GM18520 (cell line): ENCODE results near the gene PPP1R7.

Experiments
- ATAC-seq: cut with Tn5 transposase; IDR thresholded peaks from one replicate; pipeline ENCODE4 v1.9.1; 2021; ENCODE audit not compliant: unreplicated experiment

Gene PPP1R7

DNA sequence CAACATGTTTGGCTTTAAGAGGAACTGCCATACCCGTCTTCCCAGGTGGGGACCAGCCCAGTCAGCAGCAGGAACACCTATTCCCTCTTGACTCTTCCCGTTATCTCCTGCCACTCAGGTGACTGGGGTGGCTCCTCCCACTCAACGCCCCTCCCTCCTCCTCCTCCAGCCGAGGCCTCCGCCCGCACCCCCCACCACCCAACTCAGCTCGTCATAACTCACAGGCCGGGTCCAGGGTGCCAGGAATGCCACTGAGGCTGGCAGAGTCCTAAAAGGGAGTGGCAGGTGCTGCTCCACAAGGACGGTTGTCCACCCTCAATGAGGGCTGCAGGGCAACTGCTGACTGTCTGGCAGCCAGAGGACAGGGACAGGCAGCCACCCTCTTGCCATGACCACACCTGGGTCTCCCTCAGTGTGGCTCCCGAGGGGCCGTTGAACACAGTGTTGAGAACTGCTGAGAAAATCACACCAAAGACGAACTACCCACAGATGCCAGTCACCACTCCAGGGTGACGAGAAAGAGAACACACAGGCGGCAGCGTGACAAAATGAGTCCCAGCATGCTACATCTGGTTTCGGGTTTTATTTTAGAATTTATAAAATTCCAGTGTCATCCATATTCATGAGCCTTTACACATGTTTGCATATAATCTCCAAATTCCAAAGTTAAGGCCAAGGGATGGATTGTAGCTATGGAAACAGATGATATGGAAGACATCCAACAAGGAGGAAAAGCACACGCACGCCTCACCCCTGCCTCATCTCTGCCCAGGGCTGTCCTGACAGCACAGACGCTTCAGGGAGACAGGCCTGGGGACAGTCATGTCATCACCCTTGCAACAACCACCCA, 76.7 kb downstream of the PPP1R7 start:
- ATAC-seq = no peak

DNA sequence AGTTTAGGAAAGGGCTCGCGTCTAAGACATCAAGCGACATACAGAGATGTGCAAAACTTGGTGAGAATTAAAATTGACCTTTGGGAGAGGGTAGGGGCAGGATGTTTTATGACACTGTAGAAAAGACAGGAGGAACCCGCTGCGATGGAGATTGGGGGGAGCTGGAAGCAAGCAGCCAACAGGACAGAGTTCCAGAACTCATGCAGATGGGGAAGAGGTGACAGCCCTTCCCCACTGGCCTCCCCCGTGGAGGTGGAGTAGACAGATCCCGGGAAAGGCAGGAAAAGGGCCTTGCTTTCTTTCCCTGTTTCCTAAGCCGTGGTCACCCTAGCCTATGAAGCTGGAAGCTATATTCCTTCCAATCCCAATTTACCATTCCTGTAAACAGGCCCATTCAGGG, 77.3 kb downstream of the PPP1R7 start:
- no peak for ATAC-seq

DNA sequence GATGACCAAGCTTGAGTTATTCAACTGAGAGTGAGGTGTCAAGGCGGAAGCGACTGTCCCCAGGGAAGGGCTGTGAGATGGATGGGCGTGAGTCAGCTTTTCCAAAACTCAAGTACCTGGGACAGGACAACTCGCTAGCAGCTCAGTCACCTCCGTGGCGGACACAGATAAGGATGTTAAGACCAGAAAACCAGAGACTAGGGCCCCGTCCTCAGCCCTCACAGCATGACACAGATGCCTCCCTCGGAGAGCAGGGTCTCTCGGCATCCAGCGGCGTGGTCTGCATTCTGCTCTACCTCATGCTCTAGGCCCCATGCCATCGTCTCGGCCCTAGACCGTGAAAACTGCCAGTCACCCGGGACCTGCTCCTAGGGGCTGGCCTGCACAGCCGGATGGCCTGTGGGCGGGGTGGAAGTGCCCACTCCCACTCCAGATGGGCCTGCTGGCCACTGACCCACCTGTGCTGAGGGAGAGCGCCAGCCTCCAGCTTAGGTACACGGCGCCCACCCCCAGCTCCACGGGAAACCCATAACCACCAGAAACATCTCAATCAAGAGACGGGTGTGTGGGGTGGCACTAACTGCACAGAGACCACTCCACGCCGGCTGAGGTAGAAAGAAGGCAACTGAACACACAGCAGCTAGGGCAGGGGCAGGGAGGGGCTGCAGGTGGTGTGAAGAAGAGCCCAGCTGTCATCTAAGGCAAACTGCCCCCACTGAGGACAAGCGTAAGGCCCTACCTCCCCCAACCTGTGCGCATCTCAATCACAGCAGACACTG, 78.0 kb downstream of the PPP1R7 start:
- ATAC-seq = no peak

DNA sequence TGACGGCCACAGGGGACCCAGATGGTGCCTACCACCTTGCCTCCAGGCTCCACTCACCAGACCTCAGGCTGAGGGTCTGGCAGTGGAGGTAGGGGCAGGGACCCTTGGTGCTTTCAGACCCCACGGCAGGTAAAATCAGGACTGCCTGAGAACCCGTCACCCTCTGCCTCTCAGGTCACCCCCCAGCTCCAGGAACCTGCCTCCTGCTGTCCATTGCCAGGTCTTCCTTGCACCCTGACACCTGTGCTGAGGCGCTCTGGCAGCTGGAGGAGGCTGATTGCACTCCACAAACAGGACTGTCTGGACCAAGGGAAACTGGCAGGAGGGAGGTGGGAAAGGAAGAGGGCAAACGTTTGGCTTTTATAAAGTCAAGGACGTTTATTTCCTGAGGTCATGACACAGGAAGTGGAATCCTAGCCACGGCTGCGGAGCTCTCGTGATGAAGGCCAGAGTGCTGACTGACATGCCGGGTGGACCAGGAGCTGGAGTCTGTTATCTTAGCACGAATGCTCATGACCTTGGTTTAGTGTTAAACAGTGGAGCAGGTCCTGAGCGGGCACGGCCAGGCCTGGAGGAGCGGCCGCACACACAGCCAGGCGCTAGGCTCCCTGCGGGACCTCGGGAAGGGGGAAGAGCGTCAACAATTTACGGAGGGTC, 78.7 kb downstream of the PPP1R7 start:
- no peak for ATAC-seq

DNA sequence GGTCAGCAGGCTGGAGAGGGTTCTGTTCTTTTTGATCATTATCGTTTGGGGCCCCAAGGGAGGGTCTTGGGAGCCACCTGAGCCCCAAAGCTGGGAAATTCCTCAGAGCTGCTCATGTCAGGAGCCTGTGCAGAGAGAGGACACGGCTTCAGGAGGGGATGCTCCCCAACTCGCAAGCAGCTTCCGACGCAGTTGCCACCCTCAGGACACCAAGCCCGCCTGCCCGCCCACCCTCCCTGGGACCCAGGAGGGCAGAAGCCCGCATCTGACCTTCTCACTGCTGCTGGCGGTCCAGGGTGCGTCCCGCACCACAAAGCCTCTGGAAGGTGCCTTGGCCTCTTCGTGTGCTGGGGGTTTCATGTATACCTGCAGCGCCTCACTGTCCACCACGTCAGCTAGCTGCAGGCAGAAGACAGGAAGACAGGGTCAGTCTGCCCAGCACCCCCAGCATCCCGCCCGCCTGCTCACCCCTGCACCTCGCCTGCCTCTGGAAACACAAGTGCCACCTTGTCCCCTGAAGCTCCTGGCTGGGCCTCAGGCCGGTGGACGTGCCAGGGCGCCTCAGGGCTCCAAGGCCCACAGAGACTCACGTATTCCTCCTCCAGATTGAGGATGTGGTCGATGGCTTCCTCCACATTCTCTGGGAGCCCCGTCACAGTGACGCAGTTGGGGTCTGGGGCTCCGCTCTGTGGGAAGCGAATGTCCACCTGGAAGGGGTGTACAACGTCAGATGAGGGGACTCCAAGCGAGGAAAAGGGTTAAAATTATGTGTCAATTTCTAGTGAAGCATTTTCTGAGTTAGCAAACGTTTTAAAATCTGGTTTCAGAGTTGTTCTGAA, 79.5 kb downstream of the PPP1R7 start:
- ATAC-seq = no peak

DNA sequence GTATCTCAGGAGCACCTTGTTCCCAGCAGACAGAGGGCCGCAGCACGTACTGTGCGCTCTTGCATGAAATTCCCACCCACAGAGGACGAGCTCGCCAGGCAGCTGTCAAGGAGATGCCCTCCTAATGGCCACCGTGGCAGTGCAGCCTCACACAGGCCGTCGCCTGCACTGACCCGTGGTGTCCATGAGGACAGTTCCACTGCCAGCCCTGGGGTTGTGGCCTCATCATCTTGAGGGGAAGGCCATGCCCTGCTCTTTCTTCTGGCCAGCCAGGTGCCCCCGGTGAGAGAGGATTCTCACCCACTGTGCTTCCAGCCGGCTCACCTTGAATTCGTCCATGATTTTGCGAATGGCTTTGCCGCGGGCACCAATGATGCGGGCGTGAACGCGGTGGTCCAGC, 80.2 kb downstream of the PPP1R7 start:
- ATAC-seq = no peak

DNA sequence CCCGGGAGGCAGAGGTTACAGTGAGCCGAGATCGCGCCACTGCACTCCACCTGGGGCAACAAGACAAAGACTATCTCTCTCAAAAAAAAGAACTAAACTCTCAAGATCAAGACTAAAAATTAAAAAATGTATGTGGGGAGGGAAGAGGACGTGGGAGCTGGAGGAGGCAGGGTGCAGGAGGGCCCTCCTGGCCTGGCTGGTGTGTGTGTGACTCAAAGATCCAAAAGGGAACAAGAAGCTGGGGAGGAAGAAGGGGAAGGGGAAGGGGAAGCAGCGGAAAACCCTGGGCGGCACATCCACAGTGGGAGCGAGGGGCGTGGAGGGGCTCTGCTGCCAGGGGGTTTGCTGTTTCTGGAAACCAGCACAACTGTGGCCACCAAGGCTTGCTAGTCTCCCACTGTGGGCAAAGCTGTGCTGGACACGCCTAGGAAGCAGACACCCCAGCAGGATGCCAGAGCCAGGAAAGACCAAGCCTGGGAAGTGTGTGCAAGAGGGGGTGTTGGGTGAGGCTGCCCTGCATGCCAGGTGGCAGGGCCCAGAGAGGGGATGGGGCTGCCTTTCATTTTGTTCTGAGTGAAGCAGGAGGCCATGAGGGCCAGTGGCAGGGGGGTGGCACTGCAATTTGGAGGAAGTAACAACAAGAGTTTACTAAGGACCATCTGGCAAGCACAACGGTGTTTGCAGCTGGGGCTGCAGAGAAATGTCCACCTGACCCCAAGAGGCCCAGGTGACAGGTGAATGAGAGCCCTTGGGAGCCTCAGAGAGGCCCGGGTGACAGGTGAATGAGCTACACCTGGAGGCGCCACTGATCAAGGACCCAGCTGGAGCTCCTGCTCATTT, 82.7 kb downstream of the PPP1R7 start:
- ATAC-seq = no peak
